ENCODE data around the gene INSIG1. TPM values are rescaled to one million over a fixed set of nuclear protein-coding genes. Genes with fewer than 3 reads are reported as not detected.

The INSIG1 gene
- total RNA-seq, 1 experiment from 2014 or later: 45.7 TPM

- H3K9me3 ChIP-seq: no peaks in the 10 kb centered on the region
- H3K27me3 ChIP-seq: no peaks in the 10 kb centered on the region
- no peak overlapping the region for H3K4me3 ChIP-seq
- no peaks in the 10 kb centered on the region for H3K36me3 ChIP-seq
- DNase-seq: no peak
Measured at GRCh38 chr7:155358066-155358947, 60.6 kb downstream of the INSIG1 start.

GRCh38 chr7:155358948-155359712 lies 61.5 kb downstream of the INSIG1 start:
- DNase-seq: no peak
- H3K27me3 ChIP-seq: no peaks in the 10 kb centered on the region

More at GRCh38 chr7:155358948-155359712, 61.5 kb downstream of the INSIG1 start:
- H3K4me3 ChIP-seq: no peak overlapping the region
- H3K36me3 ChIP-seq: no peaks in the 10 kb centered on the region
- H3K9me3 ChIP-seq: no peaks in the 10 kb centered on the region

Other genes with a start within 250 kb of the INSIG1 start
- gene HTR5A, start 227.6 kb upstream of the INSIG1 start, total RNA-seq (2014; rRNA removed; shearing (Covaris generic); ENCODE audit: low replicate concordance): not detected in 2 replicates
- gene EN2, start 160.3 kb downstream of the INSIG1 start, total RNA-seq (2014; rRNA removed; shearing (Covaris generic); ENCODE audit: low replicate concordance): 1.6 and 1.7 TPM in 2 replicates
- gene CNPY1, start 248.7 kb downstream of the INSIG1 start, total RNA-seq (2014; rRNA removed; shearing (Covaris generic); ENCODE audit: low replicate concordance): not detected in 2 replicates